Measurements from ENCODE around the gene TBC1D4.

- no peak for TF ChIP-seq RBFOX2 (IDR thresholded peaks at IDR 0.05; ENCODE audit: low read depth, low read length)
- TF ChIP-seq EZH2 (IDR thresholded peaks at IDR 0.05; ENCODE audit: borderline replicate concordance, low read depth, low read length) = no peak
- TF ChIP-seq, protein P1, sequence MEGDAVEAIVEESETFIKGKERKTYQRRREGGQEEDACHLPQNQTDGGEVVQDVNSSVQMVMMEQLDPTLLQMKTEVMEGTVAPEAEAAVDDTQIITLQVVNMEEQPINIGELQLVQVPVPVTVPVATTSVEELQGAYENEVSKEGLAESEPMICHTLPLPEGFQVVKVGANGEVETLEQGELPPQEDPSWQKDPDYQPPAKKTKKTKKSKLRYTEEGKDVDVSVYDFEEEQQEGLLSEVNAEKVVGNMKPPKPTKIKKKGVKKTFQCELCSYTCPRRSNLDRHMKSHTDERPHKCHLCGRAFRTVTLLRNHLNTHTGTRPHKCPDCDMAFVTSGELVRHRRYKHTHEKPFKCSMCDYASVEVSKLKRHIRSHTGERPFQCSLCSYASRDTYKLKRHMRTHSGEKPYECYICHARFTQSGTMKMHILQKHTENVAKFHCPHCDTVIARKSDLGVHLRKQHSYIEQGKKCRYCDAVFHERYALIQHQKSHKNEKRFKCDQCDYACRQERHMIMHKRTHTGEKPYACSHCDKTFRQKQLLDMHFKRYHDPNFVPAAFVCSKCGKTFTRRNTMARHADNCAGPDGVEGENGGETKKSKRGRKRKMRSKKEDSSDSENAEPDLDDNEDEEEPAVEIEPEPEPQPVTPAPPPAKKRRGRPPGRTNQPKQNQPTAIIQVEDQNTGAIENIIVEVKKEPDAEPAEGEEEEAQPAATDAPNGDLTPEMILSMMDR (IDR thresholded peaks at IDR 0.05 in 2 of 3, conservative IDR thresholded peaks at IDR 0.05 in 1 of 3; ENCODE audit: insufficient read depth in 2 of 3, low read depth in 1 of 3, low read length in 3 of 3) = no peak
- no peak for TF ChIP-seq NR2C2 (CRISPR knock-in tag; IDR thresholded peaks at IDR 0.05)
- no peak for TF ChIP-seq NR2C2 (tag; IDR thresholded peaks at IDR 0.05)
- TF ChIP-seq, protein P2, sequence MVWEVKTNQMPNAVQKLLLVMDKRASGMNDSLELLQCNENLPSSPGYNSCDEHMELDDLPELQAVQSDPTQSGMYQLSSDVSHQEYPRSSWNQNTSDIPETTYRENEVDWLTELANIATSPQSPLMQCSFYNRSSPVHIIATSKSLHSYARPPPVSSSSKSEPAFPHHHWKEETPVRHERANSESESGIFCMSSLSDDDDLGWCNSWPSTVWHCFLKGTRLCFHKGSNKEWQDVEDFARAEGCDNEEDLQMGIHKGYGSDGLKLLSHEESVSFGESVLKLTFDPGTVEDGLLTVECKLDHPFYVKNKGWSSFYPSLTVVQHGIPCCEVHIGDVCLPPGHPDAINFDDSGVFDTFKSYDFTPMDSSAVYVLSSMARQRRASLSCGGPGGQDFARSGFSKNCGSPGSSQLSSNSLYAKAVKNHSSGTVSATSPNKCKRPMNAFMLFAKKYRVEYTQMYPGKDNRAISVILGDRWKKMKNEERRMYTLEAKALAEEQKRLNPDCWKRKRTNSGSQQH (CRISPR knock-in tag; IDR thresholded peaks at IDR 0.05) = no peak
- TF ChIP-seq ZBTB33 (CRISPR knock-in tag; IDR thresholded peaks at IDR 0.05) = no peak
- no peak for TF ChIP-seq POLR3A (IDR thresholded peaks at IDR 0.05; ENCODE audit: borderline replicate concordance, extremely low read depth, insufficient read depth, insufficient read length)
- TF ChIP-seq MAFF (IDR thresholded peaks at IDR 0.05; ENCODE audit: low read length) = no peak
- no peak for TF ChIP-seq ZNF24 (IDR thresholded peaks at IDR 0.05)
- TF ChIP-seq GABPA (tag; conservative IDR thresholded peaks at IDR 0.05; ENCODE audit: low read depth) = no peak
- TF ChIP-seq CREB1 (IDR thresholded peaks at IDR 0.05) = no peak
- TF ChIP-seq CREB1 (CRISPR knock-in tag; IDR thresholded peaks at IDR 0.05) = no peak
- no peak for TF ChIP-seq SMAD4 (CRISPR knock-in tag; conservative IDR thresholded peaks at IDR 0.05)
- no peak for TF ChIP-seq BMI1 (IDR thresholded peaks at IDR 0.05; ENCODE audit: low read length)
- no peak for TF ChIP-seq KDM5B (IDR thresholded peaks at IDR 0.05; ENCODE audit: insufficient replicate concordance, low read depth, low read length)
Observed at GRCh38 chr13:75250526-75251178, 231.3 kb downstream of the TBC1D4 start.

Measured in K562 (cell line).